Caco-2 (cell line): Measurements from ENCODE around the gene MASP1. TPM values are rescaled to one million over a fixed set of nuclear protein-coding genes. Genes with fewer than 3 reads are reported as not detected.

Experiments used
- Bru-seq: library from RNA; stranded (reverse); fragments of 400-500 nt; gene quantifications from one replicate; lab custom pipeline; 2021; lab: Mats Ljungman, UMichigan
- BruChase-seq, 2 experiments: library from RNA; stranded (reverse); fragments of 400-500 nt; gene quantifications; one replicate each; lab custom pipeline; 2021; lab: Mats Ljungman, UMichigan
- BruUV-seq: library from RNA; stranded (reverse); fragments of 400-500 nt; replicated peaks from 2 replicates; lab custom pipeline; 2021; lab: Mats Ljungman, UMichigan
- CTCF ChIA-PET: fragments of 300-600 bp; sonication (Branson Sonifier 250); formaldehyde crosslinking; loops from one replicate; lab custom pipeline; 2022; ENCODE audit warnings: antibody characterized with exemption; lab: Charles Lee
- POLR2A ChIA-PET: fragments of 300-600 bp; sonication (Branson Sonifier 250); formaldehyde crosslinking; loops from one replicate; lab custom pipeline; 2022; ENCODE audit warnings: antibody characterized with exemption; lab: Charles Lee
- DNase-seq, 2 experiments: peaks; one replicate each; pipeline versions ENCODE4 v3.0.0 to v3.0.0-alpha.2; 2020 to 2022
- H3K27me3 ChIP-seq: replicated peaks from 2 replicates; pipeline ENCODE4 v1.6.0; 2011; ENCODE audit warnings: low read length; ENCODE audit not compliant: control insufficient read depth, insufficient read depth
- H3K36me3 ChIP-seq: 2 replicates; pipeline ENCODE4 v1.5.1; 2011; ENCODE audit warnings: low read length; ENCODE audit not compliant: control insufficient read depth, insufficient read depth
- H3K4me1 ChIP-seq: fragments of 250-450 bp; sonication (Bioruptor Pico); 2 replicates; pipeline ENCODE4 v1.5.1; 2020; ENCODE audit warnings: mild to moderate bottlenecking
- H3K4me3 ChIP-seq: 2 replicates; pipeline ENCODE4 v1.5.1; 2011; ENCODE audit warnings: low read depth, mild to moderate bottlenecking, control low read depth, low read length
- H3K9me3 ChIP-seq: fragments of 250-450 bp; sonication (Bioruptor Pico); 2 replicates; pipeline ENCODE4 v1.5.1; 2020; ENCODE audit warnings: mild to moderate bottlenecking, moderate library complexity
- H3K27ac Mint-ChIP-seq: one replicate; pipeline ENCODE4 v1.8.0; 2022; ENCODE audit warnings: mixed read lengths; ENCODE audit not compliant: unreplicated experiment
- H3K27me3 Mint-ChIP-seq: one replicate; pipeline ENCODE4 v1.8.0; 2022; ENCODE audit warnings: mixed read lengths; ENCODE audit not compliant: insufficient read depth, unreplicated experiment
- H3K36me3 Mint-ChIP-seq: one replicate; pipeline ENCODE4 v1.8.0; 2022; ENCODE audit warnings: mild to moderate bottlenecking, mixed read lengths; ENCODE audit not compliant: insufficient read depth, unreplicated experiment
- H3K4me1 Mint-ChIP-seq: one replicate; pipeline ENCODE4 v1.8.0; 2022; ENCODE audit warnings: low read depth, mixed read lengths; ENCODE audit not compliant: unreplicated experiment
- H3K4me3 Mint-ChIP-seq: one replicate; pipeline ENCODE4 v1.8.0; 2022; ENCODE audit warnings: mild to moderate bottlenecking, moderate library complexity, mixed read lengths; ENCODE audit not compliant: unreplicated experiment
- H3K9me3 Mint-ChIP-seq: one replicate; pipeline ENCODE4 v1.8.0; 2022; ENCODE audit warnings: mixed read lengths; ENCODE audit not compliant: unreplicated experiment
- intact Hi-C: fragments of 100-400 bp; cut with micrococcal nuclease; formaldehyde crosslinking; loops from one replicate; pipeline ENCODE4 v1.10.0; 2022; ENCODE audit not compliant: unreplicated experiment
- long read RNA-seq: library from polyadenylated mRNA; stranded (forward); transcript quantifications from one replicate; pipeline ENCODE4 v2.0.0, GENCODE V29; 2022
- total RNA-seq: library from RNA; stranded (reverse); gene quantifications from 2 replicates; pipeline ENCODE4 v1.2.3, GENCODE V29; 2022
- TF ChIP-seq, protein P1 (sequence below), 2 experiments: fragments of 200-600 bp in 1 of 2; IDR thresholded peaks; 1 replicate in 1 of 2; 2 replicates in 1 of 2; pipeline versions ENCODE4 v1.5.1 to v1.8.0; 2011 to 2022; ENCODE audit warnings: antibody characterized with exemption in 1 of 2, control low read depth in 1 of 2, inconsistent platforms in 1 of 2, low read depth in 1 of 2, low read length in 1 of 2, mild to moderate bottlenecking in 1 of 2, moderate library complexity in 1 of 2; ENCODE audit not compliant: insufficient read depth in 1 of 2, severe bottlenecking in 1 of 2, unreplicated experiment in 1 of 2

The MASP1 gene
- not detected in 2 replicates for total RNA-seq
- percentile 6 among the genes with signal in this experiment for Bru-seq, nascent RNA
- BruChase-seq, experiment 1, labeled RNA remaining after a 2-hour chase = percentile 7 among the genes with signal in this experiment
- BruChase-seq, experiment 2, labeled RNA remaining after a 6-hour chase = percentile 10 among the genes with signal in this experiment
- long read RNA-seq = 0 reads

DNA sequence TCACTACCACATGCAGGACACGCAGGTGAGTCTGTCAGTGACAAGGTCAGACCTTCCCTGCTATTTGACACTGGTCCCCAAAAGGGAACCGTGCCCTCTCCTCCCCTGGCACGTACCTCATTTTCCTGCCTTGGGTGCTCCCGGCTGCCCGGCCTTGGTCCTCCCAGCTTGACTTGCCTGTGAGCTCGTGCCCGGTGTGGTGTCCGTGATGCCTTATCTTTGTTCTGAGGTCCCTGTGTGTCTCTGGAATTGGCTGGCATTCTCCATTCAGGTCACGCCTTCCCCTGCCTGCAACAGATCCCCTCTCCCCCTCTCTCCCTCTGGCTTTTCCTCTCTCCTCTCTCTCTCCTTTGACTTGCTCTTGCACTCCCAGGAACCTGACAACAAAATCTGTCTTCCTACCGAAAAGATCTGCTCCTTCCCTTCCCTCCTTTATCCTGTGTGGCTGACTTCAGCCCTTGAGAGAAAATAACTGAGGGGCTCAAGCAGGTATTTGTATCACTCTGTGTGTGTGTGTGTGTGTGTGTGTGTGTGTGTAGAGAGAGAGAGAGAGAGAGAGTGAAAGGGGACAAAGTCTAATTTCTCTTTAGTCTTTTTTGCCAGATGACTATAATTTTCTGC, at the start of gene MASP1:
TSS of gene MASP1 (minus strand) at position 226 of the 621 bp plus-strand sequence. CDS start at position 121, 105 bp downstream.
- H3K4me1 Mint-ChIP-seq = peaks cover 7% of the 10 kb centered on the region
- H3K27ac Mint-ChIP-seq = no peak within 1 kb of the TSS
- H3K4me3 Mint-ChIP-seq = peak within 1 kb of the TSS; percentile 1
- Histone ChIP-seq H3K36me3 (no peaks in the 10 kb centered on the region), H3K4me3 (no peak within 1 kb of the TSS), H3K9me3 (no peaks in the 10 kb centered on the region), H3K27me3 (no peaks in the 10 kb centered on the region), H3K4me1 (peaks cover 4% of the 10 kb centered on the region; the same call in 1 of the 2 replicates)
- peaks cover 3% of the 10 kb centered on the region for H3K27me3 Mint-ChIP-seq
- peak in 1 of 2 experiments; percentile 23 for DNase-seq
- TF ChIP-seq, protein P1, sequence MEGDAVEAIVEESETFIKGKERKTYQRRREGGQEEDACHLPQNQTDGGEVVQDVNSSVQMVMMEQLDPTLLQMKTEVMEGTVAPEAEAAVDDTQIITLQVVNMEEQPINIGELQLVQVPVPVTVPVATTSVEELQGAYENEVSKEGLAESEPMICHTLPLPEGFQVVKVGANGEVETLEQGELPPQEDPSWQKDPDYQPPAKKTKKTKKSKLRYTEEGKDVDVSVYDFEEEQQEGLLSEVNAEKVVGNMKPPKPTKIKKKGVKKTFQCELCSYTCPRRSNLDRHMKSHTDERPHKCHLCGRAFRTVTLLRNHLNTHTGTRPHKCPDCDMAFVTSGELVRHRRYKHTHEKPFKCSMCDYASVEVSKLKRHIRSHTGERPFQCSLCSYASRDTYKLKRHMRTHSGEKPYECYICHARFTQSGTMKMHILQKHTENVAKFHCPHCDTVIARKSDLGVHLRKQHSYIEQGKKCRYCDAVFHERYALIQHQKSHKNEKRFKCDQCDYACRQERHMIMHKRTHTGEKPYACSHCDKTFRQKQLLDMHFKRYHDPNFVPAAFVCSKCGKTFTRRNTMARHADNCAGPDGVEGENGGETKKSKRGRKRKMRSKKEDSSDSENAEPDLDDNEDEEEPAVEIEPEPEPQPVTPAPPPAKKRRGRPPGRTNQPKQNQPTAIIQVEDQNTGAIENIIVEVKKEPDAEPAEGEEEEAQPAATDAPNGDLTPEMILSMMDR (IDR thresholded peaks at IDR 0.05; ENCODE audit: insufficient read depth in 1 of 2, low read depth in 1 of 2, low read length in 1 of 2, severe bottlenecking in 1 of 2, unreplicated experiment in 1 of 2) = no peak
- H3K9me3 Mint-ChIP-seq = peaks cover 9% of the 10 kb centered on the region
- BruUV-seq = no TSS peak
- H3K36me3 Mint-ChIP-seq = no peaks in the 10 kb centered on the region
- ChIA-PET CTCF (interaction anchor here (1.6 kb wide), 1 partner anchor 71 kb away, joined by 9 read pairs; no protein-coding TSS in a partner anchor), POLR2A (no interaction called here)
- intact Hi-C loops = no loop called here

- Mint-ChIP-seq H3K36me3 (no peaks in the 10 kb centered on the region), H3K4me3 (no peak overlapping the region), H3K27ac (no peak overlapping the region), H3K27me3 (no peaks in the 10 kb centered on the region), H3K9me3 (no peaks in the 10 kb centered on the region), H3K4me1 (no peaks in the 10 kb centered on the region)
- DNase-seq = no peak
- CTCF ChIA-PET = no interaction called here
- Histone ChIP-seq H3K27me3 (no peaks in the 10 kb centered on the region; the same call in 1 of the 2 replicates), H3K36me3 (no peaks in the 10 kb centered on the region), H3K4me3 (no peak overlapping the region), H3K9me3 (no peaks in the 10 kb centered on the region), H3K4me1 (no peaks in the 10 kb centered on the region)
- POLR2A ChIA-PET = no interaction called here
- no TSS peak for BruUV-seq
- TF ChIP-seq, protein P1 (IDR thresholded peaks at IDR 0.05; ENCODE audit: insufficient read depth in 1 of 2, low read depth in 1 of 2, low read length in 1 of 2, severe bottlenecking in 1 of 2, unreplicated experiment in 1 of 2) = no peak
- intact Hi-C loops = no loop called here
Measured at GRCh38 chr3:187340578-187340977, 49.0 kb upstream of the MASP1 start.

GRCh38 chr3:187336322-187336721, 44.8 kb upstream of the MASP1 start:
- ChIA-PET CTCF (no interaction called here), POLR2A (no interaction called here)
- Histone ChIP-seq H3K36me3 (no peaks in the 10 kb centered on the region), H3K27me3 (no peaks in the 10 kb centered on the region), H3K9me3 (no peaks in the 10 kb centered on the region), H3K4me3 (no peak overlapping the region), H3K4me1 (no peaks in the 10 kb centered on the region)
- H3K27ac Mint-ChIP-seq = no peak overlapping the region
- intact Hi-C loops = no loop called here
- no peaks in the 10 kb centered on the region for H3K4me1 Mint-ChIP-seq
- H3K27me3 Mint-ChIP-seq = no peaks in the 10 kb centered on the region
- H3K9me3 Mint-ChIP-seq = no peaks in the 10 kb centered on the region
- DNase-seq = no peak
- BruUV-seq = no TSS peak
- no peaks in the 10 kb centered on the region for H3K36me3 Mint-ChIP-seq
- no peak overlapping the region for H3K4me3 Mint-ChIP-seq
- TF ChIP-seq, protein P1 (IDR thresholded peaks at IDR 0.05; ENCODE audit: insufficient read depth in 1 of 2, low read depth in 1 of 2, low read length in 1 of 2, severe bottlenecking in 1 of 2, unreplicated experiment in 1 of 2) = no peak
